ENCODE data around the gene SOX6. TPM values are rescaled to one million over a fixed set of nuclear protein-coding genes. Genes with fewer than 3 reads are reported as not detected.

The SOX6 gene
- total RNA-seq, 2 donors from 2014 or later = 13.6 to 19.8 TPM

DNA sequence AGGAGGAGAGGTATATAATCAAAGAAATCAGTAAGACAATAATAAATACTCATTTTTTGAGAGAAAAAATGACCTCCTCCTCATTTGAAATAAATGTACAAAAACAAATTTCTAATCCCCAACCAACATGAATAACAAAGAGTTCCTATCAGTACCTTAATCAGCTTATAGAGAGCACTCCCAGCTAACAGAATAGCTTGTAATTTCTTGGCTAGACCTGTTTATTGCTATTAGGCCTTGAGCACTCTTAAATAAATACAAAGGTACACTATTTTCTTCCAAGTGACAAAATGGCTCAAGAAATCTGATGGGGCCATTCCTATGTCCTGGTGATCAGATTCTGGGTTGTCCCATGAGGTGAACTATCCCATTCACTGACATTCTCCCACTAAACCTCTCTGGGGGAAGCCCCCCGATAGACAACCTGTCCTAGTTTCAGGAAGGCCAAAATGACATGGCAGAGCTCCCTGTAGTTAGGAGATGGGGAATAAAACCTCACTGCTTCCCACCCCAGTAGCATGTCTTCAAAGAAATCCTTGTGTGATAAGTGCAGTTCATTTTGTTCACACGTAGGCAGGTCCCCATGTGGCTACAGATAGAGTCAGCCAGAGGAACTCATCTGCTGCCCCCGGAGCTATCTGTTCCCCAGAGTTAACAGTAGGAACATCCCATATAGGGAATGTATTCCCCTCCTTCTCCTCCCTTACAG, 385.7 kb downstream of the SOX6 start:
- intact Hi-C loops (cut with DNase I) = no loop called here
- ATAC-seq (no peak), DNase-seq (no peak)

DNA sequence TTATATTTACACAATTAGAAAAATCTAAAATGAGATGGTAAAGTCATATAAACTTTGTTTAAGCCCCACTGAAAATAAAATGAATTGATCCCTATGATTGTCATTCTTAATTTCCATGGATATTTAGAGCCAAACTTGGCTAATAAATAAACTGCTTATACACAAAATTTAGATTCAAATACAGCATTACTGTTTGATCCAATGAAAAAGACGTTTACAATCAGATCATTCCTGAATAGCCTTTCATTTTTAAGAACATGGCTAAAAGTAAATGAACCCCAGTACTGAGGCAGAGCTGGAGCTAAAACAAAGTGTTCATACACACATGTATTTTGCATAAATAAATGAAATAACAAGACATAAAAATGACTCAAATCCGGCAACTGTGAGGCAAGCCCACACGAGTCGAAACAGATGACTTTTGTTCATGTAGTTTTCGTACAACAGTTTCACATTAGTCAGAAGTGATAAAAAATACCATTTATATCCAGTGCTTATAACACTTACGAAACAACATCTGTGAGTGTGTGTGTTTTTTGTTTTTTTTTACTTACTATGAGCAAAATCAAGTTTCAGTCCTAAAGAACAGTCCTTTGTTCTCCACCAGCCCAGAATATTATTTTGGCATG, 386.5 kb downstream of the SOX6 start:
- ATAC-seq (peak; percentile 38 to 63), DNase-seq (no peak)
- intact Hi-C loops (cut with DNase I) = loop anchor here in 1 of 2 donors (10.0 kb wide), 1 partner anchor 55 kb away; no protein-coding TSS in a partner anchor

DNA sequence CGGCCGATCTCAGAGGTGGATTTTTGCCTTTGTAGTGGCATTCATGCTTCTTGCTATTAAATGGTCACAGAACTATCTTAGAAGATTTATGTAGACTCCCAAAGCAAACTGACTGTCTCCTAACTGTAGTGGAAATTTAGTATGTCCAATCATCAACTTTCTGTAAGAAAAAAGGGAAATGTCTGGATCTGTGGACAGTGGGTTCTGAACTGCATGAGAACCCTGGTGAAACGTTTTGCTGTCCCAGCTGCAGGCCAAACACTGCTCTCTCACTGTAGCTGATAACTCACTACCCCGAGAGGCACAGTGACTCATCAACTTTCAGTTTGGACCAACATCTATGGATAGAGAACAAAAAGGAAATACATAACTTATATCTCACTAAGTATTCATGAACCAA, 387.1 kb downstream of the SOX6 start:
- intact Hi-C loops (cut with DNase I) = loop anchor here in 1 of 2 donors (10.0 kb wide), 1 partner anchor 54 kb away; no protein-coding TSS in a partner anchor
- DNase-seq (peak; percentile 62), ATAC-seq (peak; percentile 89 to 93)

DNA sequence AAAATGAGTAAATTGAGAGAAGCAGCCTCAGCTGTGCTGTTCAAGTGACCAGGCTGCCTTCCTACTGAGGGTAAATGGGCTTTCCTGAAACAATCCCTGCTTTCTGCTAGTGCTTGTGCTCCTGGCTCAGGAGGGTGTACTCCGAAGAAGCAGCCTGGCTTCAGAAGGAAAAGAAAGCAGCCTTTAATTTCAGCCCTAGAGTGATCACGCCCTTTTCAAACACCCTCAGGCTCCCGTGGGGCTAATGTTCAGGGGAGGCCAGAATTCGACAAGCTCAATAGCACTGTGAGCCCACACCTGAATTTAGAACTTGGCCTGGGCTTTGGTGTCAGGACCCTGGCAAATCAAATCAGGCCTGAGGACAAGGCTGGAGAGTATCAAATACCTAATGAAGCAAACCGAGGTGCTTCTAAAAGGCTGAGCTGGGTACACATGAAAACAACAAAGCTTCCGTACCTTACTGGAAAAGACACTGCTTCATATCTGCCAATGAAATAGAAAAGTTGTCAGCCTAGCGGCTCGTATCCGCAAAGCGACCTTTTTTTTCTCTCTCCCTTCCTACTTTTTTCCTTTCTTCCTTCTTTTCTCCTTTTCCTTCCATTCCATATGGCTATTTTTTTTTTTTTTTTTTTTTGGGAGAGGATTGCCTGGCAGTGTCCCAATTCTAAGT, 387.8 kb downstream of the SOX6 start:
- DNase-seq (no peak), ATAC-seq (peak; percentile 14 to 40)
- intact Hi-C loops (cut with DNase I) = loop anchor here in 1 of 2 donors (10.0 kb wide), 1 partner anchor 54 kb away; no protein-coding TSS in a partner anchor

DNA sequence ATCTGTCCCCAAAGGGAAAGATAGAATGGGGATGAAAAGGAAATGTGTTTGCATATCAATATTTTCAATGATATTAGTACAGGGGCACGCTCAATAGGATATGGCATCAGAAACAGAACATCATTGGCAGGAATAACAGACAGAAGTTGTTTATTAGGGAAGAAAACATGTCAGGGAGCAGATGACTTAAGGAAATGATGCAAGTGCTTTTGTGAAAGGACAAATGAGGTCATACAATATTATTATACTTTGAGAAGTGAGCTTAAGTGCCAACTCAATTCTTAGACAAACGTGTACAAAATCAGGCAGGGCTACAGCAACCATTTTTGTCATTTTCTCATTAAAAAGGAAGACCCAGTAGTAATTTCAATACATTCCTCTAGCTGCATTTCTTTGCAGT, 388.4 kb downstream of the SOX6 start:
- ATAC-seq = peak in 1 of 2 donors; percentile 26
- intact Hi-C loops (cut with DNase I) = loop anchor here in 1 of 2 donors (10.0 kb wide), 1 partner anchor 53 kb away; no protein-coding TSS in a partner anchor
- no peak for DNase-seq

DNA sequence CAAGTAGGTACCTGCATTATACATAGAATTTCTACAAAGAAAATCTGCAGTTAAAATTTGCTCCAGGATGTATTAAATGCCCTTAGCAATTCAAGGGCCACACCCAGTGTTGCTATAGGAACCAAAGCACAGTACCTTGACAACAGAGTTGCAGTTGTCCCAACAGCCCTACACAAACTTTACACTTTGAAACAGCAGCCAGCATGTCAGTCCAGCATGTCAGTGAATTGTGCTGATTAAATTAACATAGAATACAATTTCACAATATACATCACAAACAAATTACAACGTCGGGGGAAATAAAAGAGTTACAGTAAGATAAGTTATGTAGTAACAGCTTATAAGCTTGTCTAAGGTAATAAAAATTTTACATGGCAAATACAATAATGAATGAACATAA, 389.2 kb downstream of the SOX6 start:
- DNase-seq (no peak), ATAC-seq (peak in 1 of 2 donors; percentile 13)
- intact Hi-C loops (cut with DNase I) = loop anchor here in 1 of 2 donors (10.0 kb wide), 1 partner anchor 52 kb away; no protein-coding TSS in a partner anchor

DNA sequence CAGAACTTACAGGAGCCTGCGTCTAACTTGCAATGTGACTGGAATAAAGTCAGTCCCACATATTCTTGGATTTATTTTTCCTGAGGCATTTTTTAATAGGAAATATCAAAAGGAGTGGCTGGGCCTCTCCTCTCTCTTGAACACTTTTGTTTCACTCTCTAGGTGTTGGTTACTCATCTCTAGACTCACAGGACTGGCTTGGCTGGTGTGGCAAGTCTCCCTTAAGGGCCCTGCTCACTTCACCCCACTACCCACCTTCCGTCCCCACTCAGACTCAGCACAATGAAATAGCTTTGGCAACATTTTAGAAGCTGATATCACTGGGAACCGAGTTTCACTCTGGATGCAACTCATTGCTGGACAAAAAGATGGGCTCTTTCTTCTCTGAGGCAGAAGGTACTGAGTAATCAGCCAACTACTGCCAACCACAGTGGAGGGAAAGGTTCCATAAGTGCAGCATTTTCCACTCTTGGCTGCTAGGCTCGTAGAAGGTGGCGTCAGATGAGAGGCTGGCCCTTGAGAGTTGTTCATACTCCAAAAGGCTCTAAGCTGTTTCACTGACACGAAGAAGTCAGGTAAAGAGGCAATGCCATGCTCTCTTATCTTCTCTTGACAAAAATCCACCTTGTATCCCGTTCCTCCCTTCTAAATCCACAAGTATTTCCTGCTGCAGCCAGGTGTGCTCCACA, 390.6 kb downstream of the SOX6 start:
- ATAC-seq = no peak
- intact Hi-C loops (cut with DNase I) = loop anchor here in 1 of 2 donors (10.0 kb wide), 1 partner anchor 51 kb away; no protein-coding TSS in a partner anchor
- DNase-seq = no peak

DNA sequence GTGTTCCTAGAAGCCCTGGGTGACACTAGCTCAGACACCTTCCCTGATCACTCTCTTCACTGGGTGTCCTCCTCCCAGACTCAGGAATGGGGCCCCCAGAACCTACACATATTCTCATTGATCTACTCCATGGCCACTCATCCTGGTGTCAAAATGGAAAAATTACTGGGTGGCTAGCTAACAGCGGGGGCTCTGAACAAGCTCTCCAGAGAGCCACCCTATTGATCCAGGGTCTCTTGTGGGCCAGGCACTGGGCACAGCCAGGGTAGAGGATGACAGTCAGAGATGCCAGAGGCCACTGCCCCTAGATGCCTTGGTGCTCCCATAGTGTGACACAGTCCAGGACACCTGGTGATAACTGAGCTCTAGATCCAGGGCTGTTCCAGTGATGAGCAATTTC, 393.1 kb downstream of the SOX6 start:
- no peak for ATAC-seq

DNA sequence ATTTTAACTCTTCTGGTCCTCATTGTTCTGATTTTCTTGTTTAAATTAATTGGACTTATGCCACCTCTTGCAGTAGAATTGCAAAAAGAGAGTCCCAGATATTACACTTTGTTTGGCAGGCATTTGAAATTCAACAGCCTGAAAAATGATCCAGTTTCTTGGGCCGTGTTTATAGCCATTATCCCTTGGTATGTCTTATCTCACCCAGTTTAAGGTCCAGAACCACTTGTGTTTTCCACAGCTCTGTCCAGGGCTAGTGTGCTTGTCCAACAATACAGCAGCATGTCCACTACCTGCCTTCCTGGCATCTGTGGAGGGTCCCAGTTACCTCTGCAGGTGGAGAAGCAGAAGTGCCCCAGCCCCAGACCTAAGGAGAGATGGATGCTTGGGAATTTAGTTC, 397.4 kb downstream of the SOX6 start:
- intact Hi-C loops (cut with DNase I) = no loop called here
- DNase-seq (no peak), ATAC-seq (peak; percentile 55 to 66)

More for the DNA sequence above, 393.1 kb downstream of the SOX6 start:
- intact Hi-C loops (cut with DNase I) = loop anchor here in 1 of 2 donors (10.0 kb wide), 1 partner anchor 48 kb away; no protein-coding TSS in a partner anchor
- DNase-seq = no peak

DNA sequence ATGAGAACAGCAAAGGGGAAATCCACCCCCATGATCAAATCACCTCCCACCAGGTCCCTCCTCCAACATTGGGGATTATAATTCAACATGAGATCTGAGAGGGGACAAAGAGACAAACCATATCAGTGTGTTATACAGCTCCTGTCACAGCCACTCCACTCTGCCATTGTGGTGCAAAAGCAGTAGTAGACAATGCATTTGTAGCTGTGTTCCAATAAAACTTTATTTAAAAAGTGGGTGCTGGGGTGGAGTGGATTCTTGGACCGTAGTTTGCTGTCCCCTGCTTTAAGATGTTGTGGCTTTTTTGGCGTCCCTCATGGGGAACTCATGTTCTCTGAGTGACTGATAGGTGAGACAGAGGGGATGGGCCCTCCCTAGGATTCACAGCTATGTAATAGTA, 399.1 kb downstream of the SOX6 start:
- no peak for DNase-seq
- intact Hi-C loops (cut with DNase I) = no loop called here
- no peak for ATAC-seq

DNA sequence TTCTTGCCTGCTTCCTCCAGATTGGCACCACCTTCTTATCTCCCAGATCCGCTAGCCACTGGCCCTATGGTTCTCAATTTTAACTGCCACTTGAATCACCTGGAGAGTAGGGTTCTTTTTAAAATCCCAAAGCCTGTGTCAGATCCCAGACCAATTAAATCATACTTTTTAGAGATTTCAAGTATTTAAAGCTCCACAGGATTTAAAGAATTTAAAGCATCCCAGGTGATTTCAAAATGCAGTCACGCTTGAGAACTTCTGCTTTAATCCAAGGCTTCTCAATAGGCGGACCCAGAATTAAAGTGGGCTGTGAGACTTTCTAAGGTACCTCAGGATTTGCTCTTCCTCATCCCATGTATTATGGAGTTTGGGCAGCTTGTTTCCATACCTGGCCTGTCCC, 400.0 kb downstream of the SOX6 start:
- DNase-seq = no peak
- intact Hi-C loops (cut with DNase I) = no loop called here
- no peak for ATAC-seq

DNA sequence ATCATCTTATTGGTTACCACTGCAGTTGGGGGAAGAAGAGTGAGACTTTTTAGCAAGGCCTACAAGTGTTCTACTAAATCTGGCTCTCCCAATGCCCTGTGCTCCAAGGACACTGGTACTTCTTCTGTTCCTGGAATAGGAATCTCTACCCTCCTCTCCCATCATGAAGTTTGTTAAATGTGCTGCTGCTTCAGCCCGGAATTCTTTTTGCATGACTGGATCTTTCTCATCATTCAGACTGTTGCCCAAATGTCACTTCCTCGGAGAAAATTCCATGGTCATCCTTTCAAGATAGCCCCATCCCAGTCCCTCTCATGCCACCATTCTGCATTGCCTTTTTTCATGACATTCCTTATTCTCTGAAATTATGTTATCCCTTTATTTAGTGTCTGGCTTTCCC, 400.8 kb downstream of the SOX6 start:
- intact Hi-C loops (cut with DNase I) = no loop called here
- DNase-seq (no peak), ATAC-seq (no peak)

DNA sequence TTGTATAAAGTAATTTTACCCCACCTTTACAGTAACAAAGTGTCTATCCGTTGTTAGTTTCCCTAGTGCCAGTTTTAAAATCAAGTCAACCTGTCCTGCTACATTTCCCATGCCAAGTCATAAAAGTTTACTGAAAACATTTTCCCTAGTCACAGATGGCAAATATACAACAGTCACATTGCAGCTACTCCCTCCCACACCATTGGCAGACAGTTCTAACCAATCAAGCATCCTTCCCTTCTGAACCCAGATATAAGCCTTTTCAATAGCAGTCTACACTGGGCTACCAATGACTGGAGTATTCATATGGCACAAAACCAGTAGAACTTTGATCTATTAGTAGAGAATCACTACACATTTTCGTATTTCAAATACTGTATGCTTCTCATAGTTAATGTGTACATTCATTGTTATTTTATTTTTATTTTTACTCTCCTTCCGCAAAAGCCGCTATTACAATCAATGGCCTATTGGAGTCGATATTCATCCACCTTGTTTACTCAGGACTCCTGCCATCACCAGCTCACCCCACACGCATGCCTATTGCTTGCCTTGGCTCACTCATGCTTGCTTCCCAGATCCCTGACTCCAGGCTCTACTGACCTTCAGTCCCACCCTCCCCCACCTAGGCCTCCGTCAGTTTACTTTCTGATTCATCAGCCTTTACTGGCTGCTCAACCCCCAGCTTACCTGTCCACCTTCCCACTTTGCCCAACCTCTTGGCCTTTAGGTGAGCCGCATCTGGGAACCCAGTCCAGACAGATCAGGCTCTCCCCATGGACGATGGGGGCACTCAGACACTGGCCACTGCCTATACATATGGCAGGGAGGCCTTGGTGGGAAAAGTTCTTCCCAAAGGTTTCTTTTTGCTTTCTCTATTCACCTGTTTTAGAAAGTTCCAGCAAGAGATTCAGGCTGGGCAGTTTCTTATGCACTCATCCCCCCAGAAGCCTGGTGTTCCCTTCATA, 408.4 kb downstream of the SOX6 start:
- DNase-seq (no peak), ATAC-seq (no peak)
- intact Hi-C loops (cut with DNase I) = no loop called here

DNA sequence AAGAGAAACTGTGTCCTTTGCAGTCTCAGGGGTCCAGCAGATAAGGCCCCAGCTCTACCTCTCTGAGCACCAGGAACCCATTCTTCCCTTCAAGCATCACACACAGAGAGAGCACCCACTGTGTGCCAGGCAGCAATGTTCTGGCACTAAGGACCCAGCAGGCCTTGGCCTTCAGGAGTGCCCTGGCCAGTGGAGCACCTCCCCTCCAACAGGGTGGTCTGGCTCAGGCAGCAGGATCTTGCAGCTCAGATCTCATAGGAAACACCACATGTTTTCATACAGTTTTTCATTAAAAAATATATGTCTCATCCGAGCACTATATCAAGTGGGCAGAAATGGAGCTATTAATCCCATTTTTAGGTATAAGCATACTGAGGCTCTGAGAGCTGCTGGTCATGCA, 410.6 kb downstream of the SOX6 start:
- ATAC-seq (no peak), DNase-seq (no peak)
- intact Hi-C loops (cut with DNase I) = no loop called here

DNA sequence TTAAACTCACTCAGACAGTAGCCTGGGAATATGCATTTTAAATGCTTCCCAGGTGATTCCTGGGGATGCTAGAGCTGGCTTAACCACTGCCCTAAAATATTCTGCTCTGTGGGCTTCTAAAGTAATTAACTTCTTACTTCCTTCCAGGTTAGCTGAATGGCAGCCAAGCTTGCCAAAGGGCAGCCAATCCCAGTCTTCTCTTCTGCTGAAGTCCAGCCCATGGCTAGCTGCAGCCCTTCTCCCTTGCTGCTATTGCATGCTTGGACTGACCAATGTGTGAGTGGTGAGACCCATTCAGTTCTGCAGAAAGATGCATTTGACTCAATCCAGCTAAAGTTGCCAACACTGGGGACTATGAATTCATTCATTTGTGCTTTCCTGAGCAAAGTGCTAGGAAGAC, 411.9 kb downstream of the SOX6 start:
- ATAC-seq = no peak

DNA sequence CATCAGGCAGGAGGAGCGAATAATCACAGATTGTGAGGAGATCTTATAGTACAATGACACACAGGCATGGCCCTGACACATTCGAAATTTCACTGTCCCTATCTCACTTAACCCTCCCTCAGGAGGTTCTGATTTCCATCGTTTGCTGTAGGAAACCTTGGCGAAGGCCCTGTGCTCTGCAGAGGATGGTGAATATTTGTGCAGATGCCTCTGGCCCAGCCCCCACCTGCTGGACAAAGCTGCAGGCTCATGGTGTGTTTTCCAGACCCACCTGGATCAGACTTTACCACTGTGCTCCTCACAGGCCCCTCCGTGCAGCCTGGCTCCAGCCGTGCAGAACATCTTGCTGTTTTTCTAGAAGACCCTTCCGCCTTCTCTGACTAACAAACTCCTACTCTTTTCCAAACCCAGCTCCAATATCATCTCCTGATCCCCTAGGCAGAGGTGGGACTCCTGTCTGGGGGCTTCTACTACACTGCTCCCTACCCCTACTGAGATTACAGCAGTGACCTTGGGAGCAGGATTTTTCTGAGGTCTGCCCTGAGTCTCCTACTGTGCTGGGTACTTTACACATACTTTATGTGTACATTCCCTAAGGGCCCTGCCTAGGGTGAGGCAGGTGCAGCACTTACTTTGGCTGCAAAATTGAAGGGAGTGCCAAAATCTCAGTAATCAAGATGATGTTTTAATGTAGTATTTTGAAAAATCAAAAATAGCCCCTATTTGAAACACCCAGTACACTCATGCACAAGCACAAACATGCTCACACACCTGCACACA, 412.7 kb downstream of the SOX6 start:
- DNase-seq = no peak
- intact Hi-C loops (cut with DNase I) = no loop called here
- no peak for ATAC-seq

More for the DNA sequence above, 411.9 kb downstream of the SOX6 start:
- DNase-seq = no peak
- intact Hi-C loops (cut with DNase I) = no loop called here

DNA sequence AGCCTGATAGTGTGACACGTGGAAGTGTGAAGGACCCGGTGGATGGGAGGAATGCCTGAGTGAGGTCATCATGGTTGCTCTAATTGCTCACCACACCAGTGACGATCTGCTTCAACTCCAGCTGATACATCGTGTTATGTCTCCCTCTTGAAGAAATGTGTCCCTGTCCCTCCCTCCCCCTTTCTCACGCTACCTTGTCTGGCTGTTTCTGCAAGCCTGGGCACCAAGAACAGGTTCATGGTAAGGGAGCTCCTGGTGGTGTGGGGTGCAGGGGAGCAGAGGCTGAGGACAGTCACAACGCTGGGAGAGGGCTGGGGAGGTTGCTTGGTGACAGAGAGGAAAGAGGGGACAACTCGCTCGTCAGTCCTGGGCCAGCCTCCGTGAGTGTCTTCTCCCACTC, 413.4 kb downstream of the SOX6 start:
- intact Hi-C loops (cut with DNase I) = no loop called here
- ATAC-seq (no peak), DNase-seq (no peak)

All from left cardiac atrium (tissue), 4 donors.